GM23338 (cell line): Measurements from ENCODE around the gene UMOD. TPM values are rescaled to one million over a fixed set of nuclear protein-coding genes. Genes with fewer than 3 reads are reported as not detected.

ENCODE experiments used
- ATAC-seq: fragments of 200-7000 bp; cut with Tn5 transposase; 3 replicates; pipeline ENCODE4 v1.9.1; 2020
- DNase-seq: peaks from one replicate; pipeline ENCODE4 v3.0.0-alpha.2; 2015; ENCODE audit warnings: low spot score
- H2AFZ ChIP-seq: fragments of 200-600 bp; sonication (generic); 2 replicates; pipeline ENCODE4 v1.8.0; 2016; ENCODE audit warnings: antibody characterized with exemption, mild to moderate bottlenecking, moderate library complexity
- H3F3A ChIP-seq: fragments of 200-600 bp; sonication (generic); replicated peaks from 2 replicates; pipeline ENCODE4 v1.8.0; 2017; ENCODE audit warnings: antibody characterized with exemption, mixed run types, low read depth
- H3K27ac ChIP-seq: fragments of 200-600 bp; sonication (generic); 2 replicates; pipeline ENCODE4 v1.6.1; 2016; ENCODE audit warnings: low read depth
- H3K27me3 ChIP-seq: fragments of 200-600 bp; sonication (generic); 2 replicates; pipeline ENCODE4 v1.8.0; 2016; ENCODE audit warnings: mild to moderate bottlenecking, mixed run types, moderate library complexity; ENCODE audit not compliant: insufficient read depth
- H3K36me3 ChIP-seq: fragments of 200-600 bp; sonication (generic); 2 replicates; pipeline ENCODE4 v1.8.0; 2016; ENCODE audit warnings: mild to moderate bottlenecking; ENCODE audit not compliant: insufficient read depth
- H3K4me1 ChIP-seq: fragments of 200-600 bp; sonication (generic); 2 replicates; pipeline ENCODE4 v1.8.0; 2016; ENCODE audit warnings: mild to moderate bottlenecking, moderate library complexity; ENCODE audit not compliant: insufficient read depth
- H3K4me2 ChIP-seq: fragments of 200-600 bp; sonication (generic); 2 replicates; pipeline ENCODE4 v1.7.1; 2017; ENCODE audit warnings: mixed run types
- H3K4me3 ChIP-seq: fragments of 200-600 bp; sonication (generic); 2 replicates; pipeline ENCODE4 v1.6.1; 2016; ENCODE audit warnings: mixed run types
- H3K79me2 ChIP-seq: fragments of 200-600 bp; sonication (generic); replicated peaks from 2 replicates; pipeline ENCODE4 v1.8.0; 2017; ENCODE audit warnings: mild to moderate bottlenecking; ENCODE audit not compliant: insufficient read depth
- H3K9me2 ChIP-seq: fragments of 200-600 bp; sonication (generic); 2 replicates; pipeline ENCODE4 v1.8.0; 2017; ENCODE audit not compliant: insufficient read depth
- H4K20me1 ChIP-seq: fragments of 200-600 bp; sonication (generic); replicated peaks from 2 replicates; pipeline ENCODE4 v1.8.0; 2017; ENCODE audit warnings: mild to moderate bottlenecking; ENCODE audit not compliant: insufficient read depth
- H3K27ac Mint-ChIP-seq: 2 replicates; pipeline ENCODE4 v1.8.0; 2020; ENCODE audit warnings: inconsistent platforms, mild to moderate bottlenecking, moderate library complexity, mixed read lengths
- H3K27me3 Mint-ChIP-seq: 3 replicates; pipeline ENCODE4 v1.8.0; 2022; ENCODE audit warnings: low read depth, mild to moderate bottlenecking, moderate library complexity, mixed read lengths, inconsistent platforms; ENCODE audit not compliant: insufficient read depth, poor library complexity
- H3K36me3 Mint-ChIP-seq: 3 replicates; pipeline ENCODE4 v1.8.0; 2021; ENCODE audit warnings: low read depth, mild to moderate bottlenecking, inconsistent platforms, moderate library complexity, mixed read lengths
- H3K4me1 Mint-ChIP-seq: 3 replicates; pipeline ENCODE4 v1.8.0; 2020; ENCODE audit warnings: mild to moderate bottlenecking, inconsistent platforms, mixed read lengths
- H3K4me3 Mint-ChIP-seq: 3 replicates; pipeline ENCODE4 v1.8.0; 2021; ENCODE audit warnings: moderate library complexity, mild to moderate bottlenecking, inconsistent platforms, mixed read lengths
- H3K9me3 Mint-ChIP-seq: 3 replicates; pipeline ENCODE4 v1.8.0; 2020; ENCODE audit warnings: moderate library complexity, mild to moderate bottlenecking, inconsistent platforms, mixed read lengths
- CREB1 ChIP-seq: fragments of 250-450 bp; sonication (Bioruptor Pico); IDR thresholded peaks from 2 replicates; pipeline ENCODE4 v1.5.0; 2020; ENCODE audit warnings: low read depth, mild to moderate bottlenecking, moderate library complexity
- EZH2 ChIP-seq: fragments of 200-600 bp; sonication (generic); IDR thresholded peaks from one replicate; pipeline ENCODE4 v1.8.0; 2017; ENCODE audit warnings: antibody characterized with exemption, mild to moderate bottlenecking, low read depth; ENCODE audit not compliant: unreplicated experiment
- EZH2phosphoT487 ChIP-seq: fragments of 200-600 bp; sonication (generic); IDR thresholded peaks from one replicate; pipeline ENCODE4 v1.8.1; 2018; ENCODE audit warnings: antibody characterized with exemption; ENCODE audit not compliant: unreplicated experiment
- JUNB ChIP-seq: IDR thresholded peaks from one replicate; pipeline ENCODE4 v1.6.1; 2016; ENCODE audit warnings: antibody characterized with exemption; ENCODE audit not compliant: unreplicated experiment
- NANOG ChIP-seq: IDR thresholded peaks from 2 replicates; pipeline ENCODE4 v1.6.1; 2016; ENCODE audit warnings: antibody characterized with exemption, borderline replicate concordance
- POLR2AphosphoS5 ChIP-seq: IDR thresholded peaks from 2 replicates; pipeline ENCODE4 v1.6.1; 2016; ENCODE audit warnings: antibody characterized with exemption, low read depth
- REST ChIP-seq: IDR thresholded peaks from one replicate; pipeline ENCODE4 v1.6.1; 2018; ENCODE audit warnings: antibody characterized with exemption; ENCODE audit not compliant: unreplicated experiment
- STAT1 ChIP-seq: IDR thresholded peaks from one replicate; pipeline ENCODE4 v1.6.1; 2016; ENCODE audit warnings: antibody characterized with exemption; ENCODE audit not compliant: unreplicated experiment
- ZNF114 ChIP-seq: fragments of 250-450 bp; sonication (Bioruptor Pico); IDR thresholded peaks from 2 replicates; pipeline ENCODE4 v1.5.0; 2020; ENCODE audit warnings: mild to moderate bottlenecking, moderate library complexity
- ZNF331 ChIP-seq: fragments of 250-450 bp; sonication (Bioruptor Pico); IDR thresholded peaks from 2 replicates; pipeline ENCODE4 v1.5.0; 2020; ENCODE audit warnings: low read depth, mild to moderate bottlenecking, moderate library complexity
- ZNF462 ChIP-seq: fragments of 250-450 bp; sonication (Bioruptor Pico); IDR thresholded peaks from 2 replicates; pipeline ENCODE4 v1.5.0; 2020; ENCODE audit warnings: mild to moderate bottlenecking, moderate library complexity
- polyA plus RNA-seq: library from polyadenylated mRNA; unstranded; fragments of >200 nt; fragmentation: Nextera tagmentation; extraction: Ambion mirVana; gene quantifications from 2 replicates; pipeline ENCODE4 v1.2.1, GENCODE V29; 2016
- total RNA-seq: library from RNA; depleted of rRNA; stranded (reverse); fragments of >200 nt; shearing (Covaris generic); gene quantifications from 2 replicates; pipeline ENCODE4 v1.2.3, GENCODE V29; 2014
- TF ChIP-seq, protein P1 (sequence below), 2 experiments: fragments of 200-600 bp in 1 of 2; sonication (generic) in 1 of 2; conservative IDR thresholded peaks; 2 replicates each; pipeline versions ENCODE4 v1.5.1 to v1.6.1; 2016 to 2017; ENCODE audit warnings: antibody characterized with exemption in 2 of 2, low read depth in 2 of 2, mild to moderate bottlenecking in 2 of 2, moderate library complexity in 1 of 2

Gene UMOD
- total and polyA plus RNA-seq, 2 experiments from 2014 or later = not detected

DNA sequence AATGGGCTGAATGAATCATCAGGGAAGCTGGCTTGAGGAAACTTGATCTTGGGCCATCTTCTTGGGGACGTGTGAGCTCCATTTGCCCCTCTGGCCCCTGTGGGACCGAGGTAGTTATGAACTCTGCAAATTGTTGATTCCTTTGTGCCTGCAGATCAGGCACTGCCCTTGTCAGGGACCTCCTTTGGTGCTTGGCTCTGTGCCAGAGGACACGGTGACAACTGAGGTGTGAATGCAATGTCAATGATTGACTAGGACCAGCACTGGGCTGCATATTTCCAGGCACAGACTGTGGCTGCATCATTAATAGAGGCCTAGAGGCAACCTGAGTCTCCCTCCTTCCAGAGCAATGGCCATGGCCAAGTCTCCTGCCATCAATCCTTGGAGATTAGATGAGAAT lies 28.3 kb upstream of the UMOD start (continued):
- TF ChIP-seq ZNF462 (CRISPR knock-in tag) (no peak), EZH2 (no peak), EZH2phosphoT487 (no peak), CREB1 (CRISPR knock-in tag) (no peak), ZNF331 (no peak), POLR2AphosphoS5 (no peak), ZNF114 (CRISPR knock-in tag) (no peak)
- TF ChIP-seq, protein P1, sequence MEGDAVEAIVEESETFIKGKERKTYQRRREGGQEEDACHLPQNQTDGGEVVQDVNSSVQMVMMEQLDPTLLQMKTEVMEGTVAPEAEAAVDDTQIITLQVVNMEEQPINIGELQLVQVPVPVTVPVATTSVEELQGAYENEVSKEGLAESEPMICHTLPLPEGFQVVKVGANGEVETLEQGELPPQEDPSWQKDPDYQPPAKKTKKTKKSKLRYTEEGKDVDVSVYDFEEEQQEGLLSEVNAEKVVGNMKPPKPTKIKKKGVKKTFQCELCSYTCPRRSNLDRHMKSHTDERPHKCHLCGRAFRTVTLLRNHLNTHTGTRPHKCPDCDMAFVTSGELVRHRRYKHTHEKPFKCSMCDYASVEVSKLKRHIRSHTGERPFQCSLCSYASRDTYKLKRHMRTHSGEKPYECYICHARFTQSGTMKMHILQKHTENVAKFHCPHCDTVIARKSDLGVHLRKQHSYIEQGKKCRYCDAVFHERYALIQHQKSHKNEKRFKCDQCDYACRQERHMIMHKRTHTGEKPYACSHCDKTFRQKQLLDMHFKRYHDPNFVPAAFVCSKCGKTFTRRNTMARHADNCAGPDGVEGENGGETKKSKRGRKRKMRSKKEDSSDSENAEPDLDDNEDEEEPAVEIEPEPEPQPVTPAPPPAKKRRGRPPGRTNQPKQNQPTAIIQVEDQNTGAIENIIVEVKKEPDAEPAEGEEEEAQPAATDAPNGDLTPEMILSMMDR (conservative IDR thresholded peaks at IDR 0.05; ENCODE audit: low read depth in 2 of 2) = no peak

GRCh38 chr16:20377181-20377580 lies 24.7 kb upstream of the UMOD start:
- H3K27ac Mint-ChIP-seq = no peak overlapping the region
- no peaks in the 10 kb centered on the region for H3K4me1 ChIP-seq
- H3K4me1 Mint-ChIP-seq = no peaks in the 10 kb centered on the region
- H3K27me3 Mint-ChIP-seq = peaks cover 4% of the 10 kb centered on the region
- no peaks in the 10 kb centered on the region for H3K36me3 ChIP-seq
- no peaks in the 10 kb centered on the region for H3K9me2 ChIP-seq
- no peak overlapping the region for H2AFZ ChIP-seq
- H3K27ac ChIP-seq = no peak overlapping the region
- H4K20me1 ChIP-seq = no peaks in the 10 kb centered on the region
- H3K27me3 ChIP-seq = no peaks in the 10 kb centered on the region
- H3K9me3 Mint-ChIP-seq = no peaks in the 10 kb centered on the region; the same call in 2 of the 3 replicates
- H3F3A ChIP-seq = no peaks in the 10 kb centered on the region
- H3K79me2 ChIP-seq = no peaks in the 10 kb centered on the region
- no peak overlapping the region for H3K4me3 ChIP-seq
- ATAC-seq (no peak), DNase-seq (no peak)
- H3K4me3 Mint-ChIP-seq = no peak overlapping the region
- no peak overlapping the region for H3K4me2 ChIP-seq
- H3K36me3 Mint-ChIP-seq = no peaks in the 10 kb centered on the region
- TF ChIP-seq JUNB (no peak), NANOG (no peak), ZNF114 (CRISPR knock-in tag) (no peak), EZH2phosphoT487 (no peak), ZNF331 (no peak), REST (no peak), POLR2AphosphoS5 (no peak), CREB1 (CRISPR knock-in tag) (no peak), STAT1 (no peak)
- TF ChIP-seq, protein P1 (conservative IDR thresholded peaks at IDR 0.05; ENCODE audit: low read depth in 2 of 2) = no peak
